GM21381 (cell line): ENCODE measurements around the gene KCNH8.
A peak's percentile ranks its signal among the peaks of the same experiment; 100 is the strongest.
"Not testable (repeated sequence)": the region's sequence is repeated elsewhere in the genome, so short reads cannot be mapped to it uniquely, and the experiment has no call there.

Experiments used
- ATAC-seq: cut with Tn5 transposase; IDR thresholded peaks from one replicate; pipeline ENCODE4 v1.9.1; 2021; ENCODE audit warnings: mild to moderate bottlenecking, moderate library complexity; ENCODE audit not compliant: unreplicated experiment

KCNH8 gene

GRCh38 chr3:19147905-19148767 lies at the start of gene KCNH8:
Gene KCNH8 (plus strand): TSS chr3:19148510. CDS start chr3:19148720, 210 bp downstream.
- no peak for ATAC-seq

- ATAC-seq, result not testable (repeated sequence)
Observed at GRCh38 chr3:19102654-19103290, 45.5 kb upstream of the KCNH8 start.

DNA sequence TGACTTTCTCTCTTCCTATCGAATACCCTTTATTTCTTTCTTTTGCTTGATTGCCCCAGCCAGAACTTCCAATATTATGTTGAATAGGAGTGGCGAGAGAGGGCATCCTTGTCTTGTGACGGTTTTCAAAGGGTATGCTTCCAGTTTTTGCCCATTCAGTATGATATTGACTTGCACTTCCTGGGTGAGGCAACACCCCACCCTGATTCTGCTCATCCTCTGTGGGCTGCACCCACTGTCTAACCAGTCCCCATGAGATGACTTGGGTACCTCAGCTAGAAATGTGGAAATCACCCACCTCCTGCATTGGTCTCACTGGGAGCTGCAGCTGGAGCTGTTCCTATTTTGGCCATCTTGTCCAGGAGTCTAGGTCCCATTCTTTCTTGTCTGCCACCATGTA lies 44.8 kb upstream of the KCNH8 start:
- no peak for ATAC-seq

GRCh38 chr3:19104459-19104858 lies 43.9 kb upstream of the KCNH8 start:
- no peak for ATAC-seq

- no peak for ATAC-seq
Observed at GRCh38 chr3:19105826-19106225, 42.5 kb upstream of the KCNH8 start.

- no peak for ATAC-seq
Observed at GRCh38 chr3:19106307-19106706, 42.0 kb upstream of the KCNH8 start.

DNA sequence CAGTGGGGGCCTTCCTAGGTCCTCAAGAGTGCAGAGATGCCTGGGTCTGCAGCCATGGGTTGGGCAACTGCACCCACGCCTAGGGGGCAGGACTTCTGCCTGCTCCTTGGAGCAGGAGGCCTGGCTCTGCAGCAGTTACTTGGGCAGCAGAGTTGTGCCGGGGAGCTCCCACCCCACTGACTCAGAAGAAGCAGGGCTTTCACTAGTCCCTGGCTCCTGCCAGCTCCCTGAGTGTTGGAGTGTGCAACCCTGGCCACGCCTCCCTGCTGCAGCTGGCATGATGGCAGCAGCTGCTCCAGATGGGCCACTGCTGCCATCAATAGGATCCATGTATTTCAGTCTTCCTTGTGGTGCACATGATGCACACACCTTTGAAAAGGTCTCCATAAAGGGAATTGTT lies 40.6 kb upstream of the KCNH8 start:
- no peak for ATAC-seq

DNA sequence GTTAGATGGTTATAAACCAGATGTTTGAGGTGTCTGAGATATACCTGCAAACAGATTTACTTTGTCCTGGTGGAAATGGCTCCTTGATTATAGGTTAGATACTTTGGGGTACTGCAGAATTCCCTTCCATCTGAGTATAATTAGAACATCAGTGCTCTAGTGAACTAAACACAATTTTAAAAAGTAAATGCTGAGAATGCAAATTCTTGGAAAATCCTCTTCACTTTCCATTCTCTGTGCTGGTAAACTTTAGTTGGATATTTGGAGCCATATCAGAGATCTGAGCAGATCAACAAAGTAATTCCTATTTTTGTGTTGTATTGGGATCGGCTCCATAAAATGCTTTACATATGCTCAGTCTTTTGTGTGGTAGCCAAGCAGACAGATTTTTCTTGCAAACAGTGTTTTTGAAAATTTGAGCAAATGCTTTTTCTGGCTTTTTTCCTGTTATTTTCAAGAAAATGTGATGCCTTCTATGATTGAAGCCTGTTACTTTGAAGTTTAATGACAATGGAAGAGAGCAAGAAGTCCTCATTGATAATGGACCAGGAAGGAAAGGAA lies 37.9 kb upstream of the KCNH8 start:
- ATAC-seq, result no peak

DNA sequence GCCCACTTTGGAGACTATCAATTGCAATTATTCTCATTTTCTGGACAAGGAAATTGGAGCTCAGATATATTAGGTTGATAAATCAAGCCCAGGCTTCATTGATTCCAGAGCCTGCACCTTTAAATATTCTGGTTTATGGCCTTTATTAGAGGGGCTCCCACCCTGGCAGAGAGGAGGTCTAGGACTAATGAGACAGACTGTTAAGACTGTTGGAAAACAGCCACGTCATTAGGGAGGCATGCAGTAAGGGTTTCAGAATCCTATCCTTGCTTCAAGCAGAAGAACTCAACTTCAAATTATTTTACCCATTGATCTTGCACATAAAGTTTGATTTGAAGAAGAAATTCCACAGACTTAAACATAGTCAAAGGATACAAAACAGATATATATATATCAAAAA lies 33.8 kb upstream of the KCNH8 start:
- no peak for ATAC-seq

DNA sequence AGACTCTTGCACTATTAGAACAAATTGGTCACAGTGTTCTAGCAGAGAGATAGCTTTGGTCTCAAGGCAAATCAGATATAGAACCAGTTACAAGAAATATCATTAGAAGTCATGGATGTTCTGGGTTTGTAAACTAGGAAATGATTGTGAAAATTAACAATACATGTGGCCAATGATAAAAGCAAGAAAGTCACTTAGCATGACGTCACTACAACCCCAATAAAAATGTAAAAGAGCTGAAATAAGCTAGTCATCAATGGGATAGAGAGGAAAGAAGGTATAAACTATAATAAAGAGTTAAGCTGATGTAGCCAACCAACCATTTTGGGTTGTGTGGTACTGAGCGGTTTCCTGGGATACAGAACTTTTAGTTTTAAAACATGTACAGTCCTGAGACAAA lies 32.1 kb upstream of the KCNH8 start:
- no peak for ATAC-seq

DNA sequence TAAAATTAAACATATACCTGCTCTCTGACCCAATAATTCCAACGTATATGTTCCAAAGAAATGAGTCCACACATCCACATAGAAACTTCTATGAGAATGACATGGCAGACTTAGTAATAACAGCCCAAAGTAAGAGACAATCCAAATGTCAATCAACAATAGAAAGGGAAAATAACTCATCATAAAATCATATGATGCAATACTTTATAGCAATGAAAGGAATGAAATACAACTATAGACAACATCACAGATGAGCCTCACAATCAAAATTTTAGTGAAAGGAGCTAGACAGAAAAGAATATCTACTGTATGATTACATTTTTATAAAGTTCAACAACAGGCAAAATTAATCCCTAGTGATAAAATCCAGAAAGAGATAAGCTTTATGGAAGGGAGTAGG lies 23.6 kb upstream of the KCNH8 start:
- no peak for ATAC-seq

DNA sequence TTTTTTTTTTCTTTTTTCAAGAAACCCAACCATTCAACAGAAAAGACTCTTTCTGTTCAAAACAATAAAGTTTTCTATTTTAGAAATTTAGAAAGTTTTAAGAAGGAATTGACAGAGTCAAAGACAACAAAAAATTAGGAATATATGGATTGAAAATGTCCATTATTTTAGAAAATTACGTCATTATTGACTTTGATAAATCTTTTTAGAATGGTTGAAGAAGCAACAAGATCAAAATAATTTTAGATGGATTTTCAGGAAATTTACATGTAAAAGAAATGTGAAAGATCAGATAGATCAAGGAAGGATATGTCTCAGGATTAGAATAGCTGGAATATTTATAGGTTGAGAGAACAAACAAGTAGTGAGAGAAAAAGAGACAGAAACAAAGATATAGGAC lies 8.4 kb upstream of the KCNH8 start:
- no peak for ATAC-seq

- ATAC-seq, result peak; percentile 80
Observed at GRCh38 chr3:19146685-19147650, 1.3 kb upstream of the KCNH8 start.

DNA sequence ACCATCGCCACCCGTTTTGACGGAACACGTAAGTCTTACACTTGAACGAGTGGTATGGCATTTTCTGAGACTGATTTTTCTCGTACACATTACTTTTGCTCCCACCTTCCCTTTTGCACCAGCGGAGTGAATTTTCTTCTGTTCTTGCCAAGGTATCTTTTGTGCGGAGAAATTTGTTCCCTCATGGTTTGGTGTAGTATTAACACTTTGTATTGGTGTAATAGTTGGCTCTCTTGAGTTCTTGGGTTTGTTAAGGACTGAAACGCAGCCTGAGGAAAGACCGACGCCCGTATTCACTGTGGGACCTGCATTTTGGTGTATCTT lies 420 bp downstream of the KCNH8 start:
- no peak for ATAC-seq

DNA sequence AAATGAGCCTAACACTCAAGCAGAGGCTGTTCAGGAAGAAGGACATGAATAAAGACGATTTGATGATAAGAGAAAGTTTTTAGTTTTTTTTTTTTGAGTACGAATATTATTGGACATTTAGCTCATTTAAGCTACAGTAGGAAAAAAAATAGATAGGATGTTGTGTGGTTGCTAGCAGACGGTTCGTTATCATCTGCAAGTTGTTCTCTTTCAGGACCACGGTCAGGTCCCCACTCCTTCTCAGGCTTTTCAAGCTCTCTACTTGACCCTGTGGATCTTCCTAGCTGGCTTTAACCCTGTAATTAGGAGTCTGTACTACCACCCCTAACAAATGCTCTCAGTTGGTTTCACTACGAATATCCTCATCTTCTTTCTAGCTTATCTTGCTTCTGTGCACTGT lies 1.1 kb downstream of the KCNH8 start:
- ATAC-seq, result no peak

GRCh38 chr3:19151171-19151570 lies 2.9 kb downstream of the KCNH8 start:
- no peak for ATAC-seq

- ATAC-seq, result no peak
Observed at GRCh38 chr3:19154693-19155250, 6.5 kb downstream of the KCNH8 start.

- ATAC-seq, result no peak
Observed at GRCh38 chr3:19155375-19155774, 7.1 kb downstream of the KCNH8 start.

DNA sequence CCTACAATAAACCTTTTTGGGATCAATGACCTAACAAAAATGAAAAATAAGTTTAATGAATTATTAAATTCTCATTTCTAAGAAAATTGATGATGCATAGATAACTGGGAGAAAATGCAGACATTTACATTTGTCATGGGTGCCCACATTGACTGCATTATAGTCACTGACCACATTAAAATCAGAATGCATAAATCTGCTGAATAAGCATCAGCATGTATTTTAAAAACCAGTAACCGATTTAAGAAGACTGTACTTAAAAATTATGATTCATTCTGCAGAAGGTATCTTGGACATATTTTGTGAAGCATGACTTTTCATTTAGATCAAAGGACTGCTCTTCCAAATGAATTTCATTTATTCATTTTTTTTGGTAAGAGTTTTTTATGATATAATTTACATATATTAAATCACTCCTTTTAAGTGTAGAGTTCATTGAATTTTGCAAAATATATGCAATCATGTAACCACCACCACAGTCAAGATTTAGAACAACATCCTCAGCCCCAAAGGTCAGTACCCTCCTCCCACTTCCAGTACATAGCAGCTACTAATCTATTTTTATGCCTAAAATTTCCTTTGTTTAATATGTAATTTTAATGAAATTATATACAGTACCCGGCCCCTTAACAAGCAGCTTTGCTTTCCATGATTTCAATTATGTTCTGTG lies 11.8 kb downstream of the KCNH8 start:
- no peak for ATAC-seq

- ATAC-seq, result no peak
Observed at GRCh38 chr3:19165654-19166053, 17.3 kb downstream of the KCNH8 start.
